Naive thymus-derived CD4-positive, alpha-beta T cell (primary cell): Measurements from ENCODE around the gene TMEM8B. TPM values are rescaled to one million over a fixed set of nuclear protein-coding genes. Genes with fewer than 3 reads are reported as not detected.

Experiments
- ATAC-seq: fragments of 150-1000 bp; cut with Tn5 transposase; 2 replicates; pipeline ENCODE4 v1.10.0; 2021; ENCODE audit warnings: mild to moderate bottlenecking, moderate library complexity
- CTCF ChIA-PET: fragments of 350-600 bp; sonication (Branson Sonifier 250); formaldehyde crosslinking; loops from one replicate; lab custom pipeline; 2021; ENCODE audit warnings: antibody characterized with exemption; lab: Charles Lee
- POLR2A ChIA-PET: fragments of 350-600 bp; sonication (Branson Sonifier 250); formaldehyde crosslinking; loops from one replicate; lab custom pipeline; 2021; ENCODE audit warnings: antibody characterized with exemption, inconsistent platforms; lab: Charles Lee
- DNase-seq, 9 donors: peaks; one replicate each; pipeline versions ENCODE4 v3.0.0 to v3.0.0-alpha.2; 2020 to 2022; ENCODE audit warnings: mixed read lengths in 1 of 9
- H3K27ac ChIP-seq: one replicate; pipeline ENCODE4 v1.7.0; 2013; ENCODE audit warnings: mild to moderate bottlenecking, low read depth, low read length, moderate library complexity
- H3K27me3 ChIP-seq, 2 donors: one replicate each; pipeline ENCODE4 v1.7.0; 2013; ENCODE audit warnings: low read length in 2 of 2, mild to moderate bottlenecking in 2 of 2, moderate library complexity in 2 of 2; ENCODE audit not compliant: control insufficient read depth in 2 of 2, insufficient read depth in 2 of 2
- H3K36me3 ChIP-seq, 3 experiments: 1 replicate in 2 of 3; 2 replicates in 1 of 3; pipeline ENCODE4 v1.7.0; 2013; ENCODE audit warnings: low read length in 3 of 3, mild to moderate bottlenecking in 3 of 3, moderate library complexity in 1 of 3; ENCODE audit not compliant: insufficient read depth in 3 of 3, control insufficient read depth in 2 of 3
- H3K4me1 ChIP-seq, 2 donors: one replicate each; pipeline ENCODE4 v1.7.0; 2013; ENCODE audit warnings: low read length in 2 of 2, mild to moderate bottlenecking in 2 of 2, moderate library complexity in 1 of 2; ENCODE audit not compliant: control insufficient read depth in 2 of 2, insufficient read depth in 2 of 2
- H3K4me3 ChIP-seq: 2 replicates; pipeline ENCODE4 v1.7.0; 2013; ENCODE audit warnings: mild to moderate bottlenecking, low read length
- H3K9me3 ChIP-seq, 3 experiments: 1 replicate in 2 of 3; 2 replicates in 1 of 3; pipeline ENCODE4 v1.7.0; 2013; ENCODE audit warnings: low read length in 3 of 3; ENCODE audit not compliant: control insufficient read depth in 2 of 3
- H3K27ac Mint-ChIP-seq, 9 donors: one replicate each; pipeline ENCODE4 v1.8.0; 2020 to 2022; ENCODE audit warnings: mixed read lengths in 9 of 9, mild to moderate bottlenecking in 8 of 9, moderate library complexity in 5 of 9, inconsistent platforms in 2 of 9
- H3K27me3 Mint-ChIP-seq, 5 donors: one replicate each; pipeline ENCODE4 v1.8.0; 2021 to 2022; ENCODE audit warnings: mixed read lengths in 5 of 5, mild to moderate bottlenecking in 1 of 5
- H3K36me3 Mint-ChIP-seq, 5 donors: one replicate each; pipeline ENCODE4 v1.8.0; 2020 to 2022; ENCODE audit warnings: mixed read lengths in 5 of 5, mild to moderate bottlenecking in 3 of 5, inconsistent platforms in 1 of 5
- H3K4me1 Mint-ChIP-seq, 7 donors: one replicate each; pipeline ENCODE4 v1.8.0; 2020 to 2022; ENCODE audit warnings: mixed read lengths in 7 of 7, mild to moderate bottlenecking in 3 of 7, inconsistent platforms in 1 of 7
- H3K4me3 Mint-ChIP-seq, 10 donors: one replicate each; pipeline ENCODE4 v1.8.0; 2020 to 2022; ENCODE audit warnings: mild to moderate bottlenecking in 10 of 10, mixed read lengths in 10 of 10, moderate library complexity in 6 of 10, inconsistent platforms in 2 of 10
- H3K9me3 Mint-ChIP-seq, 11 donors: one replicate each; pipeline ENCODE4 v1.8.0; 2020 to 2022; ENCODE audit warnings: mixed read lengths in 11 of 11, mild to moderate bottlenecking in 4 of 11, inconsistent platforms in 1 of 11, moderate library complexity in 1 of 11
- intact Hi-C, 2 donors: fragments of 100-400 bp; cut with micrococcal nuclease; formaldehyde crosslinking; loops; one replicate each; pipeline ENCODE4 v1.15.1; 2023
- polyA plus RNA-seq, 2 donors: library from polyadenylated mRNA; unstranded; fragments of 300-500 nt; fragmentation: Illumina TruSeq; gene quantifications; one replicate each; pipeline ENCODE4 v1.2.3, GENCODE V29; 2021
- total RNA-seq, 6 experiments: library from RNA in 5 of 6; stranded (reverse) in 5 of 6; gene quantifications; 1 replicate in 5 of 6; 2 replicates in 1 of 6; pipeline ENCODE4 v1.2.3 and lab custom pipeline; 2021 to 2026

TMEM8B gene
- total and polyA plus RNA-seq, 7 experiments from 2014 or later: 3.0 to 11.6 (median 10.5) TPM

DNA sequence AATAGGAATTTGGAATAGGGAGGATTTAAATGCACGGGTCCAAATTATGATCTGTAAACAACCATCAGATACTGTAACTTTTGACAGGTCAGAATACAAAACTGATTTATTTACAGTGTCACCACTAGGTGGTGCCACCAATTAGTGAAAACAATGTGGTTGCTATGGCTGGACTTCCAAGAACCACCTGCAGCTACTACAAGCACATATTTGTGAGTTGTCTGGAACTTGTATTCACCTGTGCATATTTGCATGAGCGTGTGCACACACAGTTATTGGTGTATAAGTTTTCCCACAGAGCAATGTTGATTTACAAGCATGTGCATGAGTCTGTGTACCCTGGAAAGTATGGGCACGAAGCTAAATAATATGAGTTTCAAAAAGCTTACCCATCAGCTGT is 74.0 kb downstream of the TMEM8B start:
- intact Hi-C loops: loop anchor here (1.0 to 2.0 kb wide), 6 partner anchors 8 to 120 kb away; no protein-coding TSS in a partner anchor
- Mint-ChIP-seq H3K36me3 (no peaks in the 10 kb centered on the region), H3K27me3 (peaks cover 0 to 23% (median 0%) of the 10 kb centered on the region in 5 donors), H3K4me3 (no peak overlapping the region), H3K9me3 (no peaks in the 10 kb centered on the region), H3K27ac (peak overlapping the region in 1 of 9 donors; percentile 67), H3K4me1 (peaks cover 8 to 45% (median 28%) of the 10 kb centered on the region in 7 donors)
- Histone ChIP-seq H3K4me1 (peaks cover 3 to 31% of the 10 kb centered on the region in 2 donors), H3K9me3 (no peaks in the 10 kb centered on the region), H3K36me3 (no peaks in the 10 kb centered on the region), H3K4me3 (no peak overlapping the region), H3K27ac (no peak overlapping the region), H3K27me3 (peaks cover 0 to 3% of the 10 kb centered on the region in 2 donors)
- CTCF ChIA-PET: interaction anchor here (0.6 to 5.8 kb wide), 21 partner anchors 9 to 134 kb away, joined by 3 to 80 read pairs (median 4); partner anchors contain the start of gene RECK
- DNase-seq: peak in 7 of 9 donors; percentile 41 to 69 (median 63)
- ATAC-seq: peak; percentile 88
- POLR2A ChIA-PET: interaction anchor here (0.6 to 1.6 kb wide), 3 partner anchors 38 to 120 kb away, joined by 3 to 9 read pairs (median 4); no protein-coding TSS in a partner anchor

DNA sequence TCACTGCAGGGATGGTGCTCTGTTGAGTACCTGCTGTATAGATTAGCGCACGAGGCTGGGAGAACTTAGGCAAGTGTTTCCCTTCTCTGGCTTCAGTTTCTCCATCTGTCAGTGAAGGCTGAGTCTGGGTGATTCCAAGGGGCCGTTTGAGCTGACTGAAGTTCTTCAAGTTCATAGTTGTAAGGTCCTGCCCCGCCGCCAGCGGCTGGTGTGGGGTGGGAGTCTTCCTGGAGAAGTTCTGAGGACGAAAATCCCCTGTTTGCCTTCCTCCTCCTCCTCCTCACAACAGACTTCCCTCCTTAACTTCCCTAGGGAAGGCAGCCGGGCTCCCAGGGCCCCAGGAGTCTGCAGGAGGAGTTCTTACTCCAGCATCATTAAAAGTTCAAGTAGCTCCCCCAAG is 75.3 kb downstream of the TMEM8B start:
- peaks cover 21 to 57% (median 41%) of the 10 kb centered on the region in 7 donors for H3K4me1 Mint-ChIP-seq
- peak overlapping the region in 2 of 9 donors; percentile 42 to 56 for H3K27ac Mint-ChIP-seq
- ATAC-seq (no peak), DNase-seq (no peak)
- Histone ChIP-seq H3K27ac (no peak overlapping the region), H3K4me3 (no peak overlapping the region), H3K36me3 (no peaks in the 10 kb centered on the region), H3K9me3 (no peaks in the 10 kb centered on the region), H3K27me3 (peaks cover 0 to 3% of the 10 kb centered on the region in 2 donors), H3K4me1 (peaks cover 10 to 44% of the 10 kb centered on the region in 2 donors)
- intact Hi-C loops: no loop called here
- ChIA-PET CTCF (interaction anchor here (0.8 to 5.8 kb wide), 5 partner anchors 36 to 119 kb away, joined by 3 to 80 read pairs (median 17); no protein-coding TSS in a partner anchor), POLR2A (interaction anchor here (1.6 kb wide), 1 partner anchor 36 kb away, joined by 4 read pairs; no protein-coding TSS in a partner anchor)
- no peaks in the 10 kb centered on the region for H3K9me3 Mint-ChIP-seq
- no peaks in the 10 kb centered on the region for H3K36me3 Mint-ChIP-seq
- no peak overlapping the region for H3K4me3 Mint-ChIP-seq
- peaks cover 0 to 13% (median 0%) of the 10 kb centered on the region in 5 donors for H3K27me3 Mint-ChIP-seq

DNA sequence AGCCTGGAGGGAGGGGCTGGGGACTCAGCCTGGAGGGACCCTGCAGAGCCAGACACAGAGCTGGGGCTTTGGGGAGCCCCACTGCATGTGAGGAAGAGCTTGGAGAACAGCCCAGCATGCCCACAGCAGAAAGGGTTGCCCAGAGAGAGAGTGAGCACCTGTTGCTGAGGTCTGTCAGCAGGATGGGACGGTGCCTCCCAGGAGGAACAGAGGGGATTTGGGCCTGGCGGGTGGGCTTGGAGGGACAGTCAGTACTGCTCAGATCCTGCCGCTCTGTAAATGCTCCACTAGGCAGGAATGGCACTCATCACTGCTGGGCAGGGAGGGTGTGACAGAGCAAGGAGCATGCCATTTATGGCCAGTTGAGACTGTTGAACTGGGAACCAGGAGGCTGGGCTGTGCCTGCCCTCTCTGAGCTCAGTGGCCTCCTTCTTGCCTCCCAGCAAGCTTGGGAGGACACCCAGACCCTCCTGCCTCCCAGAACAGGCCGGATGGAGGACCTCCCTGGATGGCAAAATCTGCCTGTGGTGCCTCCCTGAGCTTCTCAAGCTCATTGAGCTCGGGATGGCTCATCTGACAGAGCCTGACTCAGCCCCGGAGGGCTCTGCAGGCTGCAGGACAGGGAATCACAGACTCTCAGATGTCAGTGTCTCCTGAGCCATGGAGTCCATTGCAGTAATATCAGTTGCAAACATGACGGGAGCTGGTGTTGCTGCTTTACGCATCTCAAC is 76.2 kb downstream of the TMEM8B start:
- ChIA-PET POLR2A (interaction anchor here (0.6 kb wide), 1 partner anchor 159 kb away, joined by 8 read pairs; no protein-coding TSS in a partner anchor), CTCF (interaction anchor here (0.8 to 5.8 kb wide), 5 partner anchors 35 to 118 kb away, joined by 3 to 80 read pairs (median 17); no protein-coding TSS in a partner anchor)
- intact Hi-C loops: no loop called here
- DNase-seq (no peak), ATAC-seq (no peak)
- Histone ChIP-seq H3K9me3 (no peaks in the 10 kb centered on the region), H3K4me3 (no peak overlapping the region), H3K27ac (no peak overlapping the region), H3K36me3 (no peaks in the 10 kb centered on the region), H3K27me3 (peaks cover 0 to 3% of the 10 kb centered on the region in 2 donors), H3K4me1 (peaks cover 18 to 53% of the 10 kb centered on the region in 2 donors)
- Mint-ChIP-seq H3K4me3 (peak overlapping the region in 2 of 10 donors; percentile 25 to 32), H3K9me3 (no peaks in the 10 kb centered on the region), H3K27ac (peak overlapping the region in 4 of 9 donors; percentile 41 to 79 (median 59)), H3K36me3 (no peaks in the 10 kb centered on the region), H3K27me3 (peaks cover 0 to 13% (median 0%) of the 10 kb centered on the region in 5 donors), H3K4me1 (peaks cover 25 to 66% (median 46%) of the 10 kb centered on the region in 7 donors)

DNA sequence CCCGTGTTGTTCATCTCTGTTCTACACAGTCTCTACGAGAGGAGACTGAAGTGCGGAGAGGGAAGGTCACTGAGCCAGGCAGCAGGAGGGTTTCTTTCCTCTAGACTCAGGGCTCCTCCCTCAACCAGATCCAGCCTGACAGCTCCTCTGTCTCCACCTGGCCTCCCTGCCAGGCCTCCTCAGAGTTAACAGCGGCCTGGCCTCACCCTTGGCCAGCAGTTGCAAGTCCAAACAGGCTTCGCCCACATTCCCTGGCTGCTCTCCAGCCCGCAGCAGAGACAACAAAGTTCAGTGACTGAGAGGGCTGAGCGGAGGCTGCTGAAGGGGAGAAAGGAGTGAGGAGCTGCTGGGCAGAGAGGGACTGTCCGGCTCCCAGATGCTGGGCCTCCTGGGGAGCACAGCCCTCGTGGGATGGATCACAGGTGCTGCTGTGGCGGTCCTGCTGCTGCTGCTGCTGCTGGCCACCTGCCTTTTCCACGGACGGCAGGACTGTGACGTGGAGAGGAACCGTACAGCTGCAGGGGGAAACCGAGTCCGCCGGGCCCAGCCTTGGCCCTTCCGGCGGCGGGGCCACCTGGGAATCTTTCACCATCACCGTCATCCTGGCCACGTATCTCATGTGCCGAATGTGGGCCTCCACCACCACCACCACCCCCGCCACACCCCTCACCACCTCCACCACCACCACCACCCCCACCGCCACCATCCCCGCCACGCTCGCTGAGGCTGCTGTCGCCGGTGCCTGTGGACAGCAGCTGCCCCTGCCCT is 77.1 kb downstream of the TMEM8B start, which contains the start of gene HRCT1:
HRCT1 (plus strand) TSS at position 291 of the 768 bp plus-strand sequence; CDS start at position 377, 86 bp downstream.
- Mint-ChIP-seq H3K27ac (peak within 1 kb of the TSS in 7 of 9 donors; percentile 34 to 79 (median 63)), H3K4me3 (peak within 1 kb of the TSS in 5 of 10 donors; percentile 16 to 85 (median 32)), H3K27me3 (peaks cover 0 to 8% (median 0%) of the 10 kb centered on the region in 5 donors), H3K4me1 (peaks cover 25 to 75% (median 53%) of the 10 kb centered on the region in 7 donors), H3K9me3 (no peaks in the 10 kb centered on the region), H3K36me3 (no peaks in the 10 kb centered on the region)
- Histone ChIP-seq H3K4me3 (no peak within 1 kb of the TSS), H3K36me3 (no peaks in the 10 kb centered on the region), H3K4me1 (peaks cover 27 to 61% of the 10 kb centered on the region in 2 donors), H3K27ac (no peak within 1 kb of the TSS), H3K27me3 (peaks cover 0 to 3% of the 10 kb centered on the region in 2 donors), H3K9me3 (no peaks in the 10 kb centered on the region)
- CTCF ChIA-PET: interaction anchor here (0.9 to 5.8 kb wide), 2 partner anchors 39 to 49 kb away, joined by 4 to 80 read pairs; no protein-coding TSS in a partner anchor
- intact Hi-C loops: no loop called here
- DNase-seq (no peak), ATAC-seq (no peak)
- POLR2A ChIA-PET: interaction anchor here (0.8 kb wide), 1 partner anchor 9 kb away, joined by 3 read pairs; no protein-coding TSS in a partner anchor

DNA sequence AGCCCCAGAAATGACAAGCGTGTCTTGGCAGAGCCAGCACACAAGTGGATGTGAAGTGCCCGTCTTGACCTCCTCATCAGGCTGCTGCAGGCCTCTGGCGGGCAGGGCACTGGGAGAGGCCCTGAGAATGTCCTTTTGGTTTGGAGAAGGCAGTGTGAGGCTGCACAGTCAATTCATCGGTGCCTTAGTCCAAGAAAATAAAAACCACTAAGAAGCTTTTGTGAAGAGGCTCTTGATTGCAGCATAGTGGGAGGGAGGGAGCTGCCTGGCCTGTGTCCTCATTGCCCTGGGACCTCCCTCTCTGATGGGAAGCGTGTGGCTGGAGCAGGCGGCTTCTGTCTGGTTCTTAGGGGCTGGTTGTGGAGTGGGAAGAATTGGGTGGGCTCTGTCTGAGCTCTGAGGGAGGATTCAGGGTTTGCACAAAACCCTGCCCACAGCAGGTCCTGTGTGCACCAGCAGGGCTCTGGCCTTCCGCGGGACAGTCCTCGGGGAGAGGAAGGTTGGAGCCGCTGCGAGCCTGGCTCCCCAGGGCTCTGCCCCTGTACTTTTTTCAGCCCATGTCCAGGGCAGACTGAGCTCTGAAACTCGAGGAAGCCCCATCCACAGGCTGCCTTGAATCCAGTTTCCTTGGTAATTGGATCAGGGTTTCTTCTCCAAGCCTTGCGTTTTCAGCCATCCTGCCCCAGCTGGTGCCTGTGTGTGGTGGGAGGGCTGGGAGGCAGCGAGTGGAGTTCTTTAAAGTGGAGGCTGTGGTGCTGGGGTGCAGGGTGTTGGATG is 78.1 kb downstream of the TMEM8B start:
- Histone ChIP-seq H3K4me3 (no peak overlapping the region), H3K27ac (no peak overlapping the region), H3K27me3 (peaks cover 0 to 3% of the 10 kb centered on the region in 2 donors), H3K4me1 (peaks cover 35 to 71% of the 10 kb centered on the region in 2 donors), H3K9me3 (no peaks in the 10 kb centered on the region), H3K36me3 (no peaks in the 10 kb centered on the region)
- intact Hi-C loops: no loop called here
- H3K4me1 Mint-ChIP-seq: peaks cover 25 to 85% (median 62%) of the 10 kb centered on the region in 7 donors
- CTCF ChIA-PET: interaction anchor here (1.0 to 4.9 kb wide), 2 partner anchors 33 to 38 kb away, joined by 3 to 26 read pairs; no protein-coding TSS in a partner anchor
- no peaks in the 10 kb centered on the region for H3K36me3 Mint-ChIP-seq
- H3K9me3 Mint-ChIP-seq: no peaks in the 10 kb centered on the region
- H3K27ac Mint-ChIP-seq: peak overlapping the region in 7 of 9 donors; percentile 32 to 96 (median 72)
- ATAC-seq (no peak), DNase-seq (no peak)
- H3K4me3 Mint-ChIP-seq: peak overlapping the region in 5 of 10 donors; percentile 16 to 85 (median 32)
- POLR2A ChIA-PET: no interaction called here
- peaks cover 0 to 2% (median 0%) of the 10 kb centered on the region in 5 donors for H3K27me3 Mint-ChIP-seq
